DMS53 (cell line): Measurements from ENCODE around the gene PSD4.

Source experiments
- DNase-seq: peaks from one replicate; lab custom pipeline; 2025; lab: John Stamatoyannopoulos, UW

Gene PSD4

DNA sequence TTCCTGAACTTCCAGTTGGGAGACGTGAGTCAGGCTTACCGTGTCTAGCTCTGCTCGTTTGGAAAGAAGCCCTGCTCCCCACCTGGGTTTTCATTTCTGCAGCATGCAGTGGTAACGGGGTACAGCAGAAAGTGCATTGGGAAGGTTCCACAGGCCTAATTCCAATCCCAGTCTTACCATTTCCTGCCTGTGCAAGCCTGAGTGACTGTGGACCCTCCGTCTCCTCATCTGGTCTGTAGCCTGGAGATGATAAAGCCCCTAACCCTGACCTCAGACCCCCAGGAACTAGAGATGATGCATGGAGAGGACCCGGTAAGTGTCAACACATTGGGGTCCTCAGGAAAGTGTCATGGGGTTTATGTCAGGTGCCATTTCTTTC is 5.8 kb upstream of the PSD4 start:
- no peak for DNase-seq

DNA sequence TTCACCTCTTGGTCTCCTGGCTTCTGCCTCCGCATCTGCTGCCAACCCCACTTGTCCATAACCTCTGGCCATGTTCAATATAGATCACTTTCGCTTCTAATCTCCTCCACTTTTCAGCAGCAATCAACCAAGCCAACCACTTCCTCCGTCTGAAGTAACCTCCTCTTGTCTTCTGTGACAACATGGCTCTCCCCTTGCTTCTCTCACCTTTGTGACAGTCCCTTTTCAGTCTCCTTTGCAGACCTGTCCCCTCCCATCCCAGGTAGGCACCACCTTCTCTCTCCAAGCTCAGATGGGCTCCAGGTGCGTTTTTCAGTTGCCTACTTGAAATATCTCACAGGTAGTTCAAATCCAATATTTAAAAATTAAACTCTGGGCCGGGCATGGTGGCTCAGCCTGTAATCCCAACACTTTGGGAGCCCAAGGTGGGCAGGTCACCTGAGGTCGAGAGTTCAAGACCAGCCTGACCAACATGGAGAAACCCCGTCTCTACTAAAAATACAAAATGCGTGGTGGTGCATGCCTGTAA is 4.7 kb upstream of the PSD4 start:
- DNase-seq = no peak

- no peak for DNase-seq
Observed at GRCh38 chr2:113169586-113169985, 4.2 kb upstream of the PSD4 start.

GRCh38 chr2:113171334-113172075 is 2.3 kb upstream of the PSD4 start:
- DNase-seq = no peak

GRCh38 chr2:113172721-113173541 is 840 bp upstream of the PSD4 start:
- DNase-seq = no peak

DNA sequence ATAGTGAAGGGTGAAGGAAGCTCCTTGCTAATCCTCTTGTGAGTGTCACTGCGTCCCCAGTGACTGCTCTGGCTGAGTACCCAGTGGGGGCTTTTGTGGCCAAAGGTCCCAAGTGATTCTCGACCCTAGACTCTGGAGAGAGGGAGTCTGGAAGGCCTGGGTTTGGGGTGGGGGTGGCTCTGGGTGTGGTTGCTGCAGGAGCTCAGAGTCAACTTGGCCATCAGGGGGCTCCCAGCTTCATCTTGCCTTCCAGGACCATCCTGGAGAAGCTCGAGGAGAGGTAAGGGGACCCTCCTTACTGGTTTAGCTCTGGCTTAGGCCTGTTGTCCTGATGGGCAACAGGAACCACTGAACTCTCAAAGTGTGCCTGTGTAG is 592 bp downstream of the PSD4 start:
- DNase-seq = no peak

- DNase-seq = no peak
Observed at GRCh38 chr2:113175042-113175628, 1.4 kb downstream of the PSD4 start.

- no peak for DNase-seq
Observed at GRCh38 chr2:113175736-113176695, 2.2 kb downstream of the PSD4 start.

GRCh38 chr2:113176696-113177355 is 3.1 kb downstream of the PSD4 start:
- DNase-seq = no peak

GRCh38 chr2:113178069-113178746 is 4.4 kb downstream of the PSD4 start:
- no peak for DNase-seq

DNA sequence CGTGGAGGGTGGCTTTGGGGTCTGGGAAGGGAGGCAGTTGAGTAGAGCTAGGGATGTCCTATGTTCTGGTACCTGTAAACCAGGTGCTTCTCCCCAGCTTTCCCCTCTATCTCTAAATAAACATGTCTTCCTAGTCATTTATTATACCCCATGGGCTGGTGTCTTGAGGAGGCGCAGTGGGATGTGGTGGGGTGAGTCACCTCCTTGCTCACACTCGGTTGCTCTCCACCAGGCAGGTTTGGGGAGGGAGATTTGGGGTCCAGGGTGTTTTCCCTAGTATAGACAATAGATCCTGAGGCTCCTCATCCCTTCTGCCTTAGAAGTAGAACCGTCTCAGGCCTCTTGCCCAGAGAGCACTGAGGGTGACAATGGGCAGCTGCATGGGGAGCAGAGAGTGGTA is 5.1 kb downstream of the PSD4 start:
- DNase-seq = no peak

GRCh38 chr2:113179446-113180045 is 5.8 kb downstream of the PSD4 start:
- DNase-seq = no peak

DNA sequence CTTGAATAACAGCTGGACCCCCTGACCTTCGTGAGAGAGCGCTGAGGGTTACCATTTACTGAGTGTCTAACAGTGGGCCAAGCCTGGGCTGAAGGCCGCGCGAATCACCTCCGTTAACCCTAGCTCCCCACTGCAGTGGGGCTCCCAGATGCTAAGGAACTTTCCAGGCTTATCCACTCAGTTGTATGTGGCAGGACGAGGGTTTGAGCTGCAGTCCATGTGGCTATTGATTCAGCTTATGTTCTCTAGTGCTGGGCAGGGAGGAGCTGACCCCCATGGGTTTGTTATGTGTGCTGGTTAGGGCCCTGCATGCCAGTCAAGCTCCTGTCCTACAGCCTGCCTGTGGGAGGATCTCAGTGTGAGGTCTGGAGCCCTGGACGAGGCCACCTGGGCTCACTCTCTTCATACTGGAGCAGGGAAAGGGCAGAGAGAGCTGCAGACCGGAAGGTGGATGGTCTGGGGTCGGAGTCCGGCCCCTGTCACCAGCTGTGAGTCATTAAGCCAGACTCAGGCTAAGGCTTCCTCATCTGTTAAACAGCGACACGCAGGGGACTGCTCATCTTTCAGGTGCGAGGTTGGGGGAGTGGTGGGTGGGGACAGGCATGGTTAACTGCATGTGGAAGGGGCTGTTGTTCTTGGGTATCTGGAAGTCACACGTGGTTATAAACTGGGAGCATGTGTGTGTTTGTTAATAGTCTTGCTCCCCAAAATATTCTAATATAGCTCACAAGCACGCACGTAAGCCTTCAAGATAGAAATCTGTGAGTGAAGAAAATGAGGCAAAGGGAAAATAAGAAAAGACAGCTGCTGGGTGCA is 6.6 kb downstream of the PSD4 start:
- no peak for DNase-seq

DNA sequence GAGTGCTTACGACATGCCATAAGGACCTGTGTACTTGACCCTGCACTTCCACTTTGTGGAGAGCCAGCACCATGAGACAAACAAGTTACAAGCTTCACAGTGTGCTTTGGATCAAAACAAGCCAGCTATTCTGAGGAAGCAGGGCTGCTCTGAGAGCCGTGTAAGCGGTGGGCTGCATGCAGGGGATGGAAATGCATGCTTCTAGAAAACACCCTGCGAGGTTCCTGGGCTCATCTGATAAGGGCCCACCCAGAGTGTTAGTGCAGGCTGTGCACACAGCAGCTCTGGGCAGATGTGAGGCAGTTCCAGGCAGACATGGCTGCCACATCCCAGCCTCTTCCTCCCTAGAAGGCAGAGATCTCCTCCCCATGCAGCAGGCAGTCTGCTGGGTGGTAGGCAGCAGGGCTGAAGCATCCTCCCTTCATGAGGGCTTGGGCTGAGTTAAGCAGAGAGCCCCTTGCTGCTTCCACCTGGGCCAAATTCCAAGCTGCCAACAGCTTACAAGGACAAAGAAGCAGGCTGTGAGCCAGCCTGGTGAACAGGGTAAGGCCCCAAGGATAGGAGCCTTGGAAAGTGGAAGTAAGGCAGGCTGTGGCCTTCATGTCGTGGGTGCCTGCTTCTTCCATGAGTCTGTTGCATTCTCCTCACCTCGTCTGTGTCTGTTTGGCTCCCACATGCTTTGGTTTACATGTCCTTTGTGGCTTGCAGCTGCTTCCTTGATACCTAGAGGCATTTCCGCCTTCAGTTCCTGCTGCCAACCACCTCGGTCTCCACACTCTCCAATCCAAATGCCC is 7.7 kb downstream of the PSD4 start:
- DNase-seq = peak; percentile 67

DNA sequence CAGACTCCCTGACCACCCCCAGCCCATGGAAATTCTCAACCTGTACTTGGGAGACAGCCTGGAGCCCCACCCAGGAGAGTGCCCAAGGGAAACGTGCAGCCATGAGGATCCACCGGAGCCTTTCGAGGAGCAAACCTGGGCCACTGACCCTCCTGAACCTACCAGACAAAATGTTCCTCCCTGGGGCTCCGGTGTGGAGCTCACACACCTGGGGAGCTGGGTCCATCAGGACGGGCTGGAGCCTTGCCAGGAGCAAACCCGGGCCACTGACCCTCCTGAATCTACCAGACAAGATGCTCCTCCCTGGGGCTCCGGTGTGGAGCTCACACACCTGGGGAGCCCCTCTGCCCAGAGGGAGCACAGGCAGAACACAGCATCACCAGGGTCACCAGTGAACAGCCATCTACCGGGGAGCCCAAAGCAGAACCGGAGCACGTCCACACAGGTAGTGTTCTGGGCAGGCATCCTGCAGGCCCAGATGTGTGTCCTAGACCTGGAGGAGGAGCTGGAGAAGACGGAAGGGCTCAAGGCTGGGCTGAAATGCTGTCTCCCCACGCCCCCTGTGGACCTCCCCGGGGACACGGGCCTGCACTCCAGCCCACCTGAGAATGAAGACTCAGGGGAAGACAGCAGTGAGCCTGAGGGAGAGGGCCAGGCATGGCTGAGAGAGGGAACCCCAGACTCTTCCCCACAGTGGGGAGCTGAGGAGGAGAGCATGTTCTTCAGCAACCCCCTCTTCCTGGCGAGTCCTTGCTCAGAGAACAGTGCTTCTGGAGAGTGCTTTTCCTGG is 8.9 kb downstream of the PSD4 start:
- no peak for DNase-seq

DNA sequence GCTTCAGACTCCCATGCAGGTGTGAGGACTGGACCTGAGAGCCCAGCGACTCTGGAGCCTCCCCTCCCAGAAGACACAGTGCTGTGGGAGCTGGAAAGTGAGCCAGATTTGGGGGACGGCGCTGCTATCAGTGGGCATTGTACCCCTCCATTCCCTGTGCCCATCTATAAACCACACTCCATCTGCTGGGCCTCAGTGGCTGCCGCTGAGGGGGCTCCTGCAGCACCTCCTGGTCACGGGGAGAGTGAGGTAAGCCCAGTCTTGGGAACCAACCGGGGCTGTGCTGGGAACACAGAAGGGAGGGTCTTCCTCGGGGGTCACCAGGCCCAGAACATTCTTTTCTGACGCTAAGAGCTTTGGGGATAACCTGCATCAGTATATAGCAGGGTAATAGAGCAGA is 9.5 kb downstream of the PSD4 start:
- DNase-seq = no peak

GRCh38 chr2:113183703-113184102 is 9.9 kb downstream of the PSD4 start:
- DNase-seq = no peak
